Measurements from ENCODE around the gene KCTD4. TPM values are rescaled to one million over a fixed set of nuclear protein-coding genes. Genes with fewer than 3 reads are reported as not detected.
"Not testable (repeated sequence)": the region's sequence is repeated elsewhere in the genome, so short reads cannot be mapped to it uniquely, and the experiment has no call there.

The KCTD4 gene
- polyA plus RNA-seq (ENCODE audit: insufficient read length in 3 of 3), result under 1 TPM; 0.45 to 0.61 (median 0.61) TPM
- long read RNA-seq, donor 1, partial matches to known transcripts, result 0 of 1 reads
- long read RNA-seq, donor 1, other reads (novel, unspliced or antisense), result 0 of 1 reads
- long read RNA-seq, donor 2, result 0 reads
- long read RNA-seq, donor 3, partial matches to known transcripts, result 7 of 70 reads
- long read RNA-seq, donor 3, other reads (novel, unspliced or antisense), result 63 of 70 reads
- long read RNA-seq, donor 4, result 0 reads
- long read RNA-seq, donor 5, result 0 reads
- long read RNA-seq, donor 6, result 0 reads
- long read RNA-seq, donor 7, partial matches to known transcripts, result 0 of 1 reads
- long read RNA-seq, donor 7, other reads (novel, unspliced or antisense), result 0 of 1 reads
- long read RNA-seq, donor 8, result 0 reads
- long read RNA-seq, donor 9, result 0 reads
- long read RNA-seq, donor 10, result 0 reads
- long read RNA-seq, donor 11, partial matches to known transcripts, result 0 of 55 reads
- long read RNA-seq, donor 11, other reads (novel, unspliced or antisense), result 55 of 55 reads
- long read RNA-seq, donor 12, partial matches to known transcripts, result 0 of 2 reads
- long read RNA-seq, donor 12, other reads (novel, unspliced or antisense), result 0 of 2 reads
- long read RNA-seq, donor 13, result 0 reads
- long read RNA-seq, donor 14, result 0 reads
- long read RNA-seq, donor 15, result 0 reads
- long read RNA-seq, donor 16, partial matches to known transcripts, result 256 of 264 reads
- long read RNA-seq, donor 16, other reads (novel, unspliced or antisense), result 6 of 264 reads

DNA sequence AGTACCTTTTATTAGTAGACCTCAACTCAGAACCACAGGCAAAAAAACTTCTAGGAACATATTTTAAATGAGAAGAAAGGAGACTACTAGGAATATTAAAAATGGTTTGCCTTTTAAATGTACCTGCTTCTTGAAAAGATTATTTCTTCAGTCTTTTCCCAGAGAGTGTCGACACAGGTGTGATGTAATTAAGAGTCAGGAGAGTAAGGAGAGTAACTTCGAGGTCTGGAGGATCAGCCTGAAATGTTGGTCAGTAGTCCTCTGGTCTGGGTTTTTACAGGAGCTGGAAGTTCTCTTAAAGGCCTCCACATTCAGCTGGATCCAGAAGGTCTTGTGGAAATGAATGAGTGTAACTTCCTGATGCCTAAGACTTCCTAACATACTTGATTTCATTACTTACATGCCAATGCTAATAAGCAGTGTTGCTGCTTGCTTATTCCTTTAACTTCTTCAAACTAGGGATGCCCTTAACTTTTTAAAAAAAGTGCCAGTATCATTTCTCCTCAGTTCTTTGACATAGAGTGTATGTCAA, at the start of gene KCTD4:
Gene KCTD4, minus strand, starts transcription at position 345 of the 532 bp plus-strand sequence. CDS start 6,478 bp downstream, outside the sequence.
- no peak for DNase-seq (ENCODE audit: extremely low read depth in 1 of 11, low read depth in 9 of 11, low spot score in 4 of 11)

GRCh38 chr13:45249662-45250061, 48.8 kb upstream of the KCTD4 start:
- DNase-seq (ENCODE audit: extremely low read depth in 1 of 11, low read depth in 9 of 11, low spot score in 4 of 11), result no peak

DNA sequence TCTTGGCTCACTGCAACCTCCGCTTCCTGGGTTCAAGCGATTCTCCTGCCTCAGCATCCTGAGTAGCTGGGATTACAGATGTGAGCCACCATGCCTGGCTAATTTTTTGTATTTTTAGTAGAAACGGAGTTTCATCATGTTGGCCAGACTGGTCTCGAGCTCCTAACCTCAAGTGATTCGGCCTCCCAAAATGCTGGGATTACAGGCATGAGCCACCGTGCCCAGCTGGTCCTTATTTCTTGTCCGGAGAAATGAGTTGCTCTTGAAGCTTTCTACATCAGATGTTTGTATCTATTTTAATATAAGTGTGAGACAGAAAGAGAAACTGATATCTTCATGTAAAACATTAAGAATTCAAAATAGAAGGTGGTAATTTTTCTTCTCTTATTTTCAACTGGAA, 43.9 kb upstream of the KCTD4 start:
- not testable (repeated sequence) for DNase-seq (ENCODE audit: extremely low read depth in 1 of 11, low read depth in 9 of 11, low spot score in 4 of 11)

- DNase-seq (ENCODE audit: extremely low read depth in 1 of 11, low read depth in 9 of 11, low spot score in 4 of 11), result no peak
Observed at GRCh38 chr13:45243077-45243476, 42.2 kb upstream of the KCTD4 start.

DNA sequence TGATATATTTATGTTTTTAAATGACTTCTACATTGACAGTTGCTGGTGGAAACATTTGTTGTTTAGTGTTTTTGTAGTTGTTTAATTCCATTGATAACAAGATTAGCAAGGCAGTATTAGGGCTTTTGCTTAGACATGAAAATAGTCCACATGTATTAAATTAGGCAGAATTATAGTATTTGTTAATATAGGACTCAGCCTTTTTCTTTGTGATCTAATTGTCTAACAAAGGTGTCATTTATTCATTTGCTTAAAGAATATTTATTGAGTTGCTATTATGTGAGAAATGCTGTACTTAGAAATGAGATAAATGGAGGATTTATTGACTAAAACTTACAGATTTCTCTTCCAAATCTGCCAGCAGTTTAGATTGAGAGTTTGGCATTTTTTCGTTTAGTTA, 41.7 kb upstream of the KCTD4 start:
- no peak for DNase-seq (ENCODE audit: extremely low read depth in 1 of 11, low read depth in 9 of 11, low spot score in 4 of 11)

DNA sequence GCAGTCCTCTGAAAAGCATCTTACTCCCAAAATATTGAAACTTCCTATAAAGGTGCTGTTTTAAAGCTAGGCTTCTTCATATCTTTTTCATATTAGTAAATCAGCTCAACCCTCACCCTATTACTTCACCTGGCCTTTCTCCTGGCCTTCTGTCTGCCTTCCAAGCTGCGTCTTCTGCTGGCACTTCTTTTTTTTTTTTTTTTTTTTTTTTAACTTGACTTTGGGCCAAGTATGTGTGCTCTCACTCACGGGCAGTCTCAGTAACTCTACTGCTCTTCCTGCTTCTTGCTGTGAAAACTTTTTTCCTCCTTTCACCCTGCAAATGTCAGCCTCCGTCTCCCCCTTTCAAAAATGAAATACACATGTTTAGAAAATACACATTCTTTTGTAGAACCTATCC, 41.2 kb upstream of the KCTD4 start:
- no peak for DNase-seq (ENCODE audit: extremely low read depth in 1 of 11, low read depth in 9 of 11, low spot score in 4 of 11)

DNA sequence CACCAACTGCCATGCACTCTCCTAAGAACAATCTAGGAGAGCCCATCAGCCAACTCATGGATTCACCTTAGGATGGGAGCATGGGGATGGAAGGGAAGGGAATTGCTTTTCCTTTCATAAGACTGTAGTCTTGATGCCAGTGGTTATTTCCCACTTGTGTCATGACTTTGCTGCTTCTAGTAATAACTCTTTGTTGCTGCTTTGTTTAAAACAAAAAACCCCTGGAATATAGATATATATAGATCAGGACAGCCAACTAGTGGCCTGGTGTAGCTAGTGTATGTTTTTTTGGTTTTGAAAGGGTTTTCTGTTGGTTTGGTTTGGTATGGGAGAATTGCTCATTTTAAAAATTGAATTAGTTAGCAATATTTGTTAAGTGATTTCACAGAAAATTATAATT, 39.3 kb upstream of the KCTD4 start:
- no peak for DNase-seq (ENCODE audit: extremely low read depth in 1 of 11, low read depth in 9 of 11, low spot score in 4 of 11)

DNA sequence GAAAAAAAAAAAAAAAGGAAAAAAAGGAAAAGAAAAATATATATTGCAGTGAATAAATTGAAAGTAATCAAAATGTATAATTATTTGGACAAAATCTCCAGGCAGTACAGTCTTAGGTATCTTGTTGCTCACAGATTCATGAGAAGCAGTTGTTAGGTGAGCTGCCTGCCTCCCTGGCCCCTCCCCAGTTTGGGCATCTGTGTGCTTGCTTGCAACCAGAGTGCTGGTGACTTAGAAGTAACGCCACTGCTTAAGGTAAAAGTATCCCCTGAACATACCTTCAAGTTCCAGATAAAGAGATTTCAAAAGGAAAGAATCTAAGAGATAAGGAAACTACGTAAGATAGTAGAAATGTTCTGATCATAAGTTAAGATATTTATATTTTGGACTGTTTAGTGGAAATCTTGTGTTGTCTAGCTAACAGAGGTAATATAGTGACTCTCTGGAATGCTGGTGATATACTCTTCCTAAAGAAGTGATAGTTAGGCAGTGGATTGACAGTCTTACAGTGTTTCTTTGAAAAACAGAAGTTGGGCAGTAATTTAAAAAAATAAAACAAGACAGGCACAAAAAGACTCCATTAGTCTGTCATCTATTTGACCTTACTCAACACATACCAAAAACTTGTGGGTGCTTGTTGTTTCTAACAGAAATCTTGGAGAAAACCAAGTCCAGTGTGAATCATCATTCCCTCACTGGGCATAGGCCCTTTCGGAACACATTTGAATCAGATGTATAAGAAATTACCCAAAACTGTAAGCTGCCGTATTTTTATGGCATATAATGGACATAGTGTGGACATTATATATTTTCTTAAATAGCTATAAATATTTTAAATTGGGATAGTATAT, 38.3 kb upstream of the KCTD4 start:
- no peak for DNase-seq (ENCODE audit: extremely low read depth in 1 of 11, low read depth in 9 of 11, low spot score in 4 of 11)

DNA sequence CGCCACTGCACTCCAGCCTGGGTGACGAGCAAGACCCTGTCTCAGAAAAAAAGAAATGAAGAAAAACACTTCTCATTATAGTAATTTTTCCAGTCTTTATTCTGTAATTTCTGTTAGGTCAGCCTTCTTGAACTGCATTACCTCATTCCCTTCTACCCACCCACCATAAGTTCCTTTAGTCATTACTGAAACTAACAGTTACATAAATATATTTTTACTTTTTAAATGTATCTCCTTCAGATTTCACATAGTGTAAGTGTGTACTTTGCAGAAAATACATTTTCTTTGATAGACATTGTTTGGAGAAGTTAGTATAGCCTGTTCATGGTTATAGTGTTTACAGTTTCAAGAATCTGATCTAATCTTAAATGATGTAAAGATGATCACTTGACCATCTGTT, 31.7 kb upstream of the KCTD4 start:
- DNase-seq (ENCODE audit: extremely low read depth in 1 of 11, low read depth in 9 of 11, low spot score in 4 of 11), result no peak

GRCh38 chr13:45231722-45232121, 30.9 kb upstream of the KCTD4 start:
- peak in 1 of 11 donors; percentile 24 for DNase-seq (ENCODE audit: extremely low read depth in 1 of 11, low read depth in 9 of 11, low spot score in 4 of 11)

GRCh38 chr13:45231305-45231704, 30.5 kb upstream of the KCTD4 start:
- no peak for DNase-seq (ENCODE audit: extremely low read depth in 1 of 11, low read depth in 9 of 11, low spot score in 4 of 11)

- DNase-seq (ENCODE audit: extremely low read depth in 1 of 11, low read depth in 9 of 11, low spot score in 4 of 11), result no peak
Observed at GRCh38 chr13:45229172-45229571, 28.3 kb upstream of the KCTD4 start.

DNA sequence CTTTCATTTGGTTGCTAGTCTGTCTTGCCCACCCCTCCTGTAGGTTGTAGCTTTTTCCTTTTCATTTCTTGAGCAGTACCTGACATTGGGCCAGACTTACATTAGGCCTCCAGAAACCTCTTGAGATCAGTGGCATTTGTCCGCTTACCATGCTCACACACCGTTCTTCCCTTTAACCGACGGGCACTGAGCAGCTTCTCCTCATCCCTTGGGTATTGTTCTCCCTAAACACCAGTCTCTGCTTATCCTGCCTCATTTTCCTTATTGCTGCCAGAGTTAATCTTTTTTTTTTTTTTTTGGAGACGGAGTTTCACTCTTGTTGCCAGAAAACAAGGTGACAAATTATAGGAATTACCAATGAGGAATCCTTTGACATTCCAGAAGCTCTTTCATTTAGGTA, 27.2 kb upstream of the KCTD4 start:
- DNase-seq (ENCODE audit: extremely low read depth in 1 of 11, low read depth in 9 of 11, low spot score in 4 of 11), result no peak

DNA sequence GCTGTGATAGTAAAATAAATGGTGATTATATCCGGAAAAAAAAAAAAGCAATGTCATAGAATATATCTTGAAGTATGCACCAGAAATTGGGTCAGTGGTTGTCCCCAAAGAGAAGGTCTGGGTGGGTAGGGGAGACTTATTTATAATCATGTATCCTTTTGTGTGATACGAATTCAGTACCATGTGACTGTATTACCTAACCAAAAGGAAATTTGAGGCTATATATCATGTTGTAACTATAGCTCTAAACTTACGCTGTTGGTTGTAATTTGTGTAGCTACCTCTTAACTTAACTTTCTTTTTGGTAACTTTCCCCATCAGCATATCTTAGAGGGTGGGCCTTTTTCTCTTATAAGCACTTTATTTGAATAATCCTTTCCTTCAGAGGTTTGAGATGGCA, 25.2 kb upstream of the KCTD4 start:
- no peak for DNase-seq (ENCODE audit: extremely low read depth in 1 of 11, low read depth in 9 of 11, low spot score in 4 of 11)

- no peak for DNase-seq (ENCODE audit: extremely low read depth in 1 of 11, low read depth in 9 of 11, low spot score in 4 of 11)
Observed at GRCh38 chr13:45225370-45225769, 24.5 kb upstream of the KCTD4 start.

DNA sequence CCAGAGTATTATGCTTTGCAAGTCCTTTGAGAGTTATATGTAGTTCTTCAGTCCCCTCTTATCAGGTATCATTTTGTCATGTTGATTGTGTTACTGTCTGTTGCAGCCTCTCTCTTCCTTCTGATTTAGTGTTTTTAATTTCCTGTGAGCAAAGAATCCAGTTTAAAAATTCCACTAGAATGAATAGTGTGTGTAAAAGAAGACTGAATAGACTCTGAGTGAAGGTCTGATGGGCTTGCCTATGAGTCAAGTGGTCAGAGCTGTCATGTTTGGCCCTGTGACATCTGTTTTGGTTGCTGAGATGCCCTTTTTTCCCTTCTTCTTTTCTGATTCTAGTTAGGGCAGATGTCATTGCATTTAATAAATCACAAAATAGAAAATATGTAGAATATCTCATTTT, 23.3 kb upstream of the KCTD4 start:
- DNase-seq (ENCODE audit: extremely low read depth in 1 of 11, low read depth in 9 of 11, low spot score in 4 of 11), result no peak

DNA sequence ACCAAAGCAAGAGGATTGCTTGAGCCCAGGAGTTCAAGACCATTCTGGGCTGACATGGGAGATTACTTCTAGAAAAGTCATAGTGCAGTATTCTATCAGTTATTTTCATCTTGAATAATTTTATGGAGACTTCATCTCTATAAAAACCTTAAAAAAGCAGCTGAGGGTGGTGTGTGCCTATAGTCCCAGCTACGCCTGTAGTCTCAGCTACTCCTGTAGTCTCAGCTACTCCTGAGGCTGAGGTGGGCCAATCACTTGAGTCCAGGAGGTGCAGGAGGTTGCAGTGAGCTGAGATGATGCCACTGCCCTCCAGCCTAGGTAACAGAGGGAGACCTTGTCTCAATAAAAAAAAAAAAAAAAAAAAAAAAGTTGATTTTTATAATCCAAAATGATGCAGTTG, 22.1 kb upstream of the KCTD4 start:
- no peak for DNase-seq (ENCODE audit: extremely low read depth in 1 of 11, low read depth in 9 of 11, low spot score in 4 of 11)

GRCh38 chr13:45222516-45222915, 21.7 kb upstream of the KCTD4 start:
- DNase-seq (ENCODE audit: extremely low read depth in 1 of 11, low read depth in 9 of 11, low spot score in 4 of 11), result no peak

DNA sequence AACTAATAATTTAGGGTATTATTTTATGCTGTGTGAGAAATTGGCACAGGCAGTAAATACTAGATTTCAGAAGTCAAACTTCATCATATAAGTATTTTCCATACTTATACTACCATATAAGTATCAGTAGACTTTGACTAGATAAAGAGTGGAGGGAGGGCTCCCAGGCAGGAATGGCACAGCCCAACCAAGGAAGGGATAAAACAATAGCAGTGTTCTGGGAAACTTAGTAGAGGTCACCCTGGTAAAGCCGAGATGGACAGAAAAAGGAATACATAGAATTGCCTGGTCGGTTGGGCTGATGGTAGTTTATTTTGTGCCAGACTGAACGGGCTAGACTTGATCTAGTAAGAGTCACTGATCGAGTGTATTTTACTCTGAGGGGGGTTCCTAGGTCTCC, 19.6 kb upstream of the KCTD4 start:
- no peak for DNase-seq (ENCODE audit: extremely low read depth in 1 of 11, low read depth in 9 of 11, low spot score in 4 of 11)
